ES-I3 (cell line): ENCODE data around the gene S100P.
"Not testable (repeated sequence)": the region's sequence is repeated elsewhere in the genome, so short reads cannot be mapped to it uniquely, and the experiment has no call there.

Experiments
- H3K36me3 ChIP-seq: 2 replicates; pipeline ENCODE4 v1.6.1; 2013; ENCODE audit warnings: mild to moderate bottlenecking, low read length, control low read depth, moderate library complexity; ENCODE audit not compliant: insufficient read depth
- H3K4me1 ChIP-seq: 2 replicates; pipeline ENCODE4 v1.6.1; 2013; ENCODE audit warnings: mild to moderate bottlenecking, control low read depth, low read length; ENCODE audit not compliant: insufficient read depth
- H3K9ac ChIP-seq: 2 replicates; pipeline ENCODE4 v1.6.1; 2013; ENCODE audit warnings: low read depth, mild to moderate bottlenecking, low read length, moderate library complexity
- H3K9me3 ChIP-seq: 2 replicates; pipeline ENCODE4 v1.6.1; 2013; ENCODE audit warnings: mild to moderate bottlenecking, low read length, moderate library complexity; ENCODE audit not compliant: control insufficient read depth, insufficient read depth

S100P gene

DNA sequence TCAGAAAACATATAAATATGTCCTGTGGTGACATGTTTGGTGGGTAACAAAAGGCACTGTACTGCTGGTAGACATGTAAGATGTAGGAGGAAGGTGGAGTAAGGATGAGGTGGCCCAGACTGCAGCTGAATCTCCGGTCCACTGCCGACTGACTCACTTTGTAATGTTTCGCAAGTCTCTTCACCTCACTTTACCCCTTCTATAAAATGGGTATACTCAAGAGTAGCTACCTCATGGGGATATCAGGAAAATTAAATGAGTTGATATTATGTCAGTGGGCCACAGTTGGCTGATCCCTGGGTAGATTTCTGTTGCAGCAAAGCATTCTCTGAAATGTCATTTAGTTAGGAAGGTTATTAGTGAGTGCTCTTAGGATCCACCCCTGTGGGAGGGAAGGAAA lies 31.1 kb upstream of the S100P start:
- Histone ChIP-seq H3K4me1 (0 out of 2 replicates have a peak, but pooled peaks cover 6% of the 10 kb centered on the region), H3K9me3 (no peaks in the 10 kb centered on the region), H3K36me3 (no peaks in the 10 kb centered on the region; the same call in 1 of the 2 replicates), H3K9ac (no peak overlapping the region)

DNA sequence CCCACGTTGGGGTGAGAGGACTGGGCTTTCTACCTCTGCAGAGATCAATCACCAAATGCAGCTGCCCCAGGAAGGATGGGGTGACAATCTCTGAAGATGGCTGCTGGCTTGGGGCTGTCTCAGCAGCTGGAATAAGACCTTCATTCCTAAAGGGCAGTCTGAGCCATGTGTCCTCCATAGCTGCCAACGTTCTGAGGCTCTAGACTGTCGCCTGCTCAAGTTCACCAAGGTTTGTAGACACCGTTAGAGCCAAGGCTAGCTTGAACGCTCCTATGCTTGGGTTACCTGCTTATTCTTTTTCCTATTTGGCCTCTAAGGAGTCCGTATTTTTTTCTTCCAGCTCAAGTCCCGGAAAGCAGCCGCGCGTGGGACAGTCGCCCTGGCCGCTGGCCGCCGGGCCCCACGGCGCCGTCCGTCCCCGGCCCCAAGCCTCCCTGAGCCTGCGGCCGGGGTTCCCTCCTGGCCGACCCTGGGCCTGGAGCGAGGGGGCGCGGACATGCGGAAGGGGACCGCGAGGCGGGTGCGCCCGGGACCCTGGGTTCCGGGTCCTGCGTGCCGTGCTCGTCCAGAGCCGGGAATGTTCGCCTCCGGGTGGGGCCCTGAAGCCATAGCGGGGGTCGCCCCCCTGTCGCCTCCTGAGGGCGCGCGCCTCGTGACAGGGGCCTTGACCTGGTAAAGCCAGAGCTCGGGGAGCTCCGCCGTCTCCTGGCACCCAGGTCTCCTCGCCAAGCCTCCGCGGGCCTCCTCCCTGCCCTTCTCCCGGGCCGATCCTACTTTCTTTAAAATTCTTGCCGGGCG lies 29.9 kb upstream of the S100P start:
- Histone ChIP-seq H3K9ac (no peak overlapping the region), H3K36me3 (no peaks in the 10 kb centered on the region; the same call in 1 of the 2 replicates)

DNA sequence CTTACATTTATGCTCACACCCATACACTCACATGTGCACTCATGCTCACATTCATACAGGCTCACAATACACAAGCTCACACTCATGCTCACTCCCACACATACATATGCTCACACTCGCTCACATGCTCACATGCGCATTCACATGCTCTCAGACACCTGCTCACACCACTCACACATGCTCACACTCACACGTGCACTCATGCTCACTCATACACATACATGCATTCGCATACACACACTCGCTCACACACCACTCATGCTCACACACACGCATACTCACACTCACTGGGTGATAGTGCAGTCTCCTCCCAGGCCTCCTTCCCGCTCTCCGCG lies 28.4 kb upstream of the S100P start:
- no peaks in the 10 kb centered on the region for H3K4me1 ChIP-seq
- no peaks in the 10 kb centered on the region; the same call in 1 of the 2 replicates for H3K36me3 ChIP-seq
- H3K9ac ChIP-seq = no peak overlapping the region
- H3K9me3 ChIP-seq = no peaks in the 10 kb centered on the region

More for the DNA sequence above, 29.9 kb upstream of the S100P start:
- no peaks in the 10 kb centered on the region for H3K4me1 ChIP-seq
- H3K9me3 ChIP-seq = no peaks in the 10 kb centered on the region

DNA sequence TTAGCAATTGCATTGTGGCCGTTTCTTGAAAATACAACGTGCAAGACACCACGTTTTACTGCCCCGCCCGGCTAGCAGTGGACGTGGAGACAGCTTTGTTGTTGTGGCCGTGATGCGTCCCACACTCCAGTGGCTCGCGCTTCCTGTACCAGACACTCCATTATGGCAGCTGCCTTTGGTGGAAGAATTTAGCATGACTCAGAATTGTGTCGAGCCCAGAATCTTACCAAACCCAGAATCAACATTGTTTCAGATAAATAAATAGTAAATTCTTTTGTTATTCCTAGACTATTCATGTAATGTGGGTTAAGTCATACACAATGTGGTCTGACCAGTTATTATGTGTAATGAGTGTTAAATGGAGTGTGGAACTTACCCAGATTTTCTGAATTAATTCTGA lies 25.3 kb upstream of the S100P start:
- no peaks in the 10 kb centered on the region for H3K36me3 ChIP-seq
- H3K4me1 ChIP-seq = no peaks in the 10 kb centered on the region

DNA sequence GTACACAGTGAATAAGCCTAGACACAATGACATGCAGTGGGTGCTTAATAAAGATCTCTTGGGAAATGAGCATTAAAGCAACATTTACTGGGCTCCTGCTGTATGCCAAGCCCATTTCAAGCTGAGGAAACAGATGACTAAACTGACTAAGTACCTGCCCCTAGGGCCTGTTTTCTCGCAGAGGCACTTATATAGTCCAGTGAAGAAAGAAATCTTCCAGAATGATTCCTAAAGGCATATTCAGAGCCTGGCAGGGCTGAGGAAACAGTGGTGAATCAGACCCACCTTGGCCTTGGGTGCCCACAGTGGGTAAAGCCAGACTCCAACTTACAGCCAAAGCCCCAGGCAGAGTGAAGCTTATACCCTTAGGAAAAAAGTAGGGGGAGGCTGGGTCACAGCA lies 22.0 kb upstream of the S100P start:
- no peak overlapping the region for H3K9ac ChIP-seq
- peaks cover 12% of the 10 kb centered on the region for H3K36me3 ChIP-seq
- no peaks in the 10 kb centered on the region; the same call in 1 of the 2 replicates for H3K9me3 ChIP-seq
- H3K4me1 ChIP-seq = peaks cover 15% of the 10 kb centered on the region

More for the DNA sequence above, 25.3 kb upstream of the S100P start:
- Histone ChIP-seq H3K9ac (no peak overlapping the region), H3K9me3 (no peaks in the 10 kb centered on the region; the same call in 1 of the 2 replicates)

DNA sequence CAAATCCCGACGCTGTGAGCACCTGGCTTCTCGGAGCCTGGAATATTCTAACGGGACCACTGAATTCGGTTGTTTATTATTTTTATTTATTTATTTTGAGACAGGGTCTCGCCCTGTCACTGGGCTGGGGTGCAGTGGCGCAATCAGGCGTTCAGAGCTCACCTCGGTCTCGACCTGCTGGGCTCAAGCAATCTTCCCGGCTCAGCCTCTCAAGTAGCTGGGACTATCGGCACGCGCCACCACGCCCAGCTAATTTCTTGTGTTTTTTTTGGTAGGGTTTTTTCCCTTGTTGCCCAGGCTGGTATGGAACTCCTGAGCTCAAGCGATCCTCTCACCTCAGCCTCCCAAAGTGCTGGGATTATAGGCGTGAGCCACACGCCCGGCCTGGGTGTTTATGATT lies 21.5 kb upstream of the S100P start:
- no peaks in the 10 kb centered on the region; the same call in 1 of the 2 replicates for H3K9me3 ChIP-seq
- peaks cover 15% of the 10 kb centered on the region for H3K36me3 ChIP-seq
- no peak overlapping the region for H3K9ac ChIP-seq
- H3K4me1 ChIP-seq = peaks cover 15% of the 10 kb centered on the region

DNA sequence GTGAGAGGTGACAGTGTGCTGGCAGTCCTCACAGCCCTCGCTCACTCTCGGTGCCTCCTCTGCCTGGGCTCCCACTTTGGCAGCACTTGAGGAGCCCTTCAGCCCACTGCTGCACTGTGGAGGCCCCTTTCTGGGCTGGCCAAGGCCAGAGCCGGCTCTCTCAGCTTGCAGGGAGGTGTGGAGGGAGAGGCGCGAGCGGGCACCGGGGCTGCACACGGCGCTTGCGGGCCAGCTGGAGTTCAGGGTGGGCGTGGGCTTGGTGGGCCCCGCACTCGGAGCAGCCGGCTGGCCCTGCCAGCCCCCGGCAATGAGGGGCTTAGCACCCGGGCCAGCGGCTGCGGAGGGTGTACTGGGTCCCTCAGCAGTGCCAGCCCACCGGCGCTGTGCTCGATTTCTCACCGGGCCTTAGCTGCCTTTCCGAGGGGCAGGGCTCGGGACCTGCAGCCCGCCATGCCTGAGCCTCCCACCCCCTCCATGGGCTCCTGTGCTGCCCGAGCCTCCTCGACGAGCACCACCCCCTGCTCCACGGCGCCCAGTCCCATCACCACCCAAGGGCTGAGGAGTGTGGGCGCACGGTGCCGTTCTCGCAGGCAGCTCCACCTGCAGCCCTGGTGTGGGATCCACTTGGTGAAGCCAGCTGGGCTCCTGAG lies 21.0 kb upstream of the S100P start:
- H3K9me3 ChIP-seq, H3K9ac ChIP-seq: not testable (repeated sequence)
- peaks cover 20% of the 10 kb centered on the region for H3K36me3 ChIP-seq
- H3K4me1 ChIP-seq = peaks cover 15% of the 10 kb centered on the region

DNA sequence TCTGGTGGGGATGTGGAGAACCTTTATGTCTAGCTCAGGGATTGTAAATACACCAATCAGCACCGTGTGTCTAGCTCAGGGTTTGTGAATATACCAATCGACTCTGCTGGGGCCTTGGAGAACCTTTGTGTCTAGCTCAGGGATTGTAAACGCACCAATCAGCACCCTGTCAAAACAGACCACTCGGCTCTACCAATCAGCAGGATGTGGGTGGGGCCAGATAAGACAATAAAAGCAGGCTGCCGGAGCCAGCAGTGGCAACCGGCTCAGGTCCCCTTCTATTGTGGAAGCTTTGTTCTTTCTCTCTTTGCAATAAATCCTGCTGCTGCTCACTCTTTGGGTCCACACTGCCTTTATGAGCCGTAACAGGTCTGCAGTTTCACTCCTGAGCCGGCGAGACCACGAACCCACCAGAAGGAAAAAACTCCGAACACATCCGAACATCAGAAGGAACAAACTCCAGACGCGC lies 20.5 kb upstream of the S100P start:
- Histone ChIP-seq H3K4me1 (peaks cover 15% of the 10 kb centered on the region), H3K9ac (peak overlapping the region; percentile 89)
- H3K9me3 ChIP-seq = not testable (repeated sequence)

DNA sequence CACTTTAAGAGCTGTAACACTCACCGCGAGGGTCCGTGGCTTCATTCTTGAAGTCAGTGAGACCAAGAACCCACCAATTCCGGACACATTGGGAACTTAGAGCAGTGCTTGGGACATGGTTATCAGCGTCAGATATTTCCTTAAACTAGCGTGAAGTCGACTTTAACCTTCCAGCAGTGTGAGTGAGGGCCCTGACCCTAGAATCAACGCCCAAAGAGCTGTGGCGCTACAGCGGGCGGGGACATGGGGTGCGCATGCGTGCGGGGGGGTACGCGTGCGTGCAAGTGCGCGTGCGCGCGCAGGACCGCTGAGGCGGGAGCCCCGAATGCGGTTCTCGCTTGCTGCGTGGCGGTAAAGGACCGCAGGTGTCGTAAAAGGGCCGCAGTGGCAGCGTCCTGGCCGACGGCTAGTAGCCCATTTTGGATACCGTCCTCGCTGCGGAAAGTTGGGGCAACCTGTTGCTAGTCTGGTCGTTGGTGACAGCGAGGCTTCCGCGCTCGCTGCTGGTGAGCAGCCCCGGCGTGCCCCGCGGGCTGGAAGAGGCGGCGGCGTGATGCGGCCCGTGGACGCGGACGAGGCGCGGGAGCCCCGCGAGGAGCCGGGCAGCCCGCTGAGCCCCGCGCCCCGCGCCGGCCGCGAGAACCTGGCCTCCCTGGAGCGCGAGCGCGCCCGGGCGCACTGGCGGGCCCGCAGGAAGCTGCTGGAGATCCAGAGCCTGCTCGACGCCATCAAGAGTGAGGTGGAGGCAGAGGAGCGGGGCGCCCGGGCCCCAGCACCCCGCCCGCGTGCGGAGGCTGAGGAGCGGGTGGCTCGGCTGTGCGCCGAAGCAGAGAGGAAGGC lies 19.8 kb upstream of the S100P start:
- H3K9ac ChIP-seq = peak overlapping the region; percentile 89
- H3K9me3 ChIP-seq = no peaks in the 10 kb centered on the region; the same call in 1 of the 2 replicates
- peaks cover 21% of the 10 kb centered on the region for H3K36me3 ChIP-seq
- H3K4me1 ChIP-seq = peaks cover 15% of the 10 kb centered on the region

More for the DNA sequence above, 20.5 kb upstream of the S100P start:
- peaks cover 21% of the 10 kb centered on the region for H3K36me3 ChIP-seq

DNA sequence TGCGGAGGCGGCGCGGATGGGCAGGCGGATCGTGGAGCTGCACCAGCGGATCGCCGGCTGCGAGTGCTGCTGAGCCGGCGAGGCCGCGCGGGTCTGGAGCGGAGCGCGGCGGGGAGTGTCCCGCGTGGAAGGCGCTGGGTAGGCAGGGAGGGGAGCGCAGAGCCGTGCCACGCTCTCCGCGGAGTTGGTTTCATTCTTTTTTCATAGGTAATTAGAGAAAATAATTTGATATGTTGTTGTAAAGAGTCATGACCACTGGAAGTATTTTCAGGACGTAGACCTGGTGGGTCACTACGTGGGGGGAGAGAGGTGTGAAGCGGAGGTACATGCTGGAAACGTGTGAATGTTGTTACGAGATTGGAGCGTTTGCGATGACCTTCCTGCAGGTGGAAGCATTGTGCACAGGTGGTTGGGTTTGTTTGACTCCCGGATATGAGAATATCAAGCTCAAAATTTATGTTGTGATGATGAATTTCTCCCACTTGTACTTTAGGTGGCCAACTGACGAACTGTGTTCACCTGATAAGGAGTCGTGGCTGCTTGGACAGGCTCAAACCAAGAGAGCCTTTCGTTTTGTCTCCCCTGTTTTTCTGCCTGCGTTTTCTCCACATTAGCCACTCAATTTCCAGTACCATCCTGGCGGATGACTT lies 19.1 kb upstream of the S100P start:
- Histone ChIP-seq H3K9me3 (no peaks in the 10 kb centered on the region; the same call in 1 of the 2 replicates), H3K9ac (peak overlapping the region; percentile 89), H3K4me1 (peaks cover 15% of the 10 kb centered on the region), H3K36me3 (peaks cover 21% of the 10 kb centered on the region)

DNA sequence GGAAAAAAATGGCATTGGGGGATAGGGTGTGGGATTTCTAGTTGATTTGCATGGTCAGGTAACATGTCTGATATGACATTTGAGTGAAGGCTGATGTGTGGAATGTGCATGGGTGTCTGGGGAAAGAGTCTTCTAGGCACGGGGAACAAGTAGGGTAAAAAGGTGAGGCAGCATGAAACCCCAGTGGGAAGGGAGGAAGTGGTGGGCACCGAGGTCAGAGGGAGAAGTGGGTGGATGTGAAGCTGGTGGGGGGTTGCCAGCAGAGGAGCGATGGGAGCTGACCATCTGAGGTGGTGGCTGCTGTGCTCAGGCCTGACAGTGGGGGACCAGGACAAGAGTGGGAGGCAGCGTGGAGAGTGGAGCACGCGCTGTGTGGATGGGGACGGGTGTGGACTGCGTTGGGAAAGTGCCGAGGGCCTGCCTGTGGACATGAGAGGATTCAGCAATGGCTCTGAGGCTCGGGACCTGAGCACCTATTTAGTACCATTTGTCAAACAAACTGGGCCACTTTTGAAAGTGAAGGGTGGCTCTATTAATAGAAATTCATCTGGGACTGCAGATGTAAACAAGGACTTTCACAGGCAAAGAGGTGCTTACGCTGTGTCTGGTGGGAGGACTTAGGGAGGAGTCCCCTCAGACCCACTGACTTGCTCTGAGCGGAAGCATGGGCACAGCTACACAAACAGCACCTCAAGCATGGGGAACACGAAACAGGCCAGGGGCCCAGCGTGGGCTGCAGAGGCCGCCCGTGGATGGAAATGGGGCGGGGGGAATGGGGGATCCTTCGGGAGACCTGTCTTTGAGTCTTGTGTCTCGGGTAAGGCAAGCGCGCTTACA lies 16.7 kb upstream of the S100P start:
- H3K9ac ChIP-seq = no peak overlapping the region
- H3K4me1 ChIP-seq = peaks cover 15% of the 10 kb centered on the region
- H3K36me3 ChIP-seq = peaks cover 21% of the 10 kb centered on the region
- H3K9me3 ChIP-seq = no peaks in the 10 kb centered on the region; the same call in 1 of the 2 replicates

DNA sequence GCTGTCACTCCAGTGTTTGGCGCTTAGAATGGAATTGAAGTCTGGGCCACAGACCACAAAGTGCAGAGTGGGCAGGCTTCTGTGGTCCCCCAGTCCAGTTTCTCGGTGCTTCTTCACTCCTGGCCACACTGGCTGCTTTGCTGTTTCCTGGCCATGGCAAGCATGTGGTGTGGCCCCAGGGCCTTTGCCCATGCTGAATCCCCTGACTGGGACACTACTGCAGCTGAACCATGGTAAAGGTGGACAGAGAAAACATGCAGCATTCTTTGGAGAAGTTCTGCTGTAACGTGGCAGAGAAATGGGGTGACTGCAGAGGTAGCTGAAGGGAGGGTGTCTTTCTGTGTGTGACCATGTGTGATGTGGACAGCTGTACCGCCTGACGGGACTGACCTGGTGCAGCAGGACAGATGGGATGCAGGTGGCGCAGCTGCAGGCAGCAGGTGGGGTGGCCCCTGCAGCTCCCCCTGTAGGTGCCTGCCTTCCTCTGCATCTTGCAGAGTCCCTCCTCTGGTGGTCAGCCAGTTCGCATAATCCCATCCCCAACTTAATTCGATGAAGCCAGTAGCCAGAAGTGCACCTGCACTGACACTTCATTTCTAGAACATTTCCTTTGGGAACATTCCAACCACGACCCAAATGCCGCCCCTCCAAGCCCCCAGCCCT lies 13.2 kb upstream of the S100P start:
- Histone ChIP-seq H3K4me1 (peaks cover 9% of the 10 kb centered on the region), H3K9me3 (no peaks in the 10 kb centered on the region), H3K9ac (no peak overlapping the region), H3K36me3 (peaks cover 16% of the 10 kb centered on the region)

DNA sequence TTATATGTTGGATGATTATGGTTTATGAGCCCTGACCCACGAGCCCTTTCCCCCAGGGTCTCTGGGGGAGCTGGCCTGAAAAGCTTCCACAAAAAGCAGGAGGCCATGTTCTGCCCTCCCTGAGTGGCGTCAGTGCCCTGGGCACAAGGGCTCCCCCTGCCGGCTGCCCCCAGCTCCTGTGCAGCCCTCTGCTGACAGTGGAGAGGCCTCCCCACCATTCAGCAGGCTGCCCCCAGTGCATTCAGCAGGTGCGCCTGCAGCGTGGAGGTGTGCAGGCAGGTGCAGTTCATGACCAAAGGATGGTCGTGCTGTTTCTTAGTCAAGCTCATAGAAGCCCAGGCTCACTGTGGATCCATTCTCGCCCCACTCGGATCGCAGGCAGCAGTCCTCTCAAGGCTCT lies 12.5 kb upstream of the S100P start:
- H3K4me1 ChIP-seq = peaks cover 2% of the 10 kb centered on the region
- no peaks in the 10 kb centered on the region for H3K9me3 ChIP-seq
- H3K36me3 ChIP-seq = peaks cover 10% of the 10 kb centered on the region
- no peak overlapping the region for H3K9ac ChIP-seq
